Neural progenitor cell (in vitro differentiated cells): ENCODE data around the gene CACUL1.
A peak's percentile ranks its signal among the peaks of the same experiment; 100 is the strongest.

Experiments used
- EZH2 ChIP-seq: fragments of 200-600 bp; sonication (generic); IDR thresholded peaks from 2 replicates; pipeline ENCODE4 v1.6.1; 2017; ENCODE audit warnings: antibody characterized with exemption, mild to moderate bottlenecking, moderate library complexity
- TF ChIP-seq, protein P1 (sequence below): fragments of 200-600 bp; sonication (generic); IDR thresholded peaks from 2 replicates; pipeline ENCODE4 v1.5.1; 2017; ENCODE audit warnings: antibody characterized with exemption, mild to moderate bottlenecking

GRCh38 chr10:118712930-118713634 lies 41.7 kb downstream of the CACUL1 start:
- TF ChIP-seq EZH2, result no peak
- TF ChIP-seq, protein P1, sequence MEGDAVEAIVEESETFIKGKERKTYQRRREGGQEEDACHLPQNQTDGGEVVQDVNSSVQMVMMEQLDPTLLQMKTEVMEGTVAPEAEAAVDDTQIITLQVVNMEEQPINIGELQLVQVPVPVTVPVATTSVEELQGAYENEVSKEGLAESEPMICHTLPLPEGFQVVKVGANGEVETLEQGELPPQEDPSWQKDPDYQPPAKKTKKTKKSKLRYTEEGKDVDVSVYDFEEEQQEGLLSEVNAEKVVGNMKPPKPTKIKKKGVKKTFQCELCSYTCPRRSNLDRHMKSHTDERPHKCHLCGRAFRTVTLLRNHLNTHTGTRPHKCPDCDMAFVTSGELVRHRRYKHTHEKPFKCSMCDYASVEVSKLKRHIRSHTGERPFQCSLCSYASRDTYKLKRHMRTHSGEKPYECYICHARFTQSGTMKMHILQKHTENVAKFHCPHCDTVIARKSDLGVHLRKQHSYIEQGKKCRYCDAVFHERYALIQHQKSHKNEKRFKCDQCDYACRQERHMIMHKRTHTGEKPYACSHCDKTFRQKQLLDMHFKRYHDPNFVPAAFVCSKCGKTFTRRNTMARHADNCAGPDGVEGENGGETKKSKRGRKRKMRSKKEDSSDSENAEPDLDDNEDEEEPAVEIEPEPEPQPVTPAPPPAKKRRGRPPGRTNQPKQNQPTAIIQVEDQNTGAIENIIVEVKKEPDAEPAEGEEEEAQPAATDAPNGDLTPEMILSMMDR, result peak; percentile 64
